ENCODE results near the gene SPATA20. TPM values are rescaled to one million over a fixed set of nuclear protein-coding genes. Genes with fewer than 3 reads are reported as not detected.

The SPATA20 gene
- total RNA-seq, 1 donor from 2014 or later, result 43.6 TPM

GRCh38 chr17:50560185-50560824 lies 13.3 kb downstream of the SPATA20 start, which contains the start of gene CACNA1G:
Gene CACNA1G (plus strand): TSS chr17:50560715. CDS start chr17:50561460, 745 bp downstream.
- peak; percentile 75 for DNase-seq

GRCh38 chr17:50560931-50561745 lies 14.2 kb downstream of the SPATA20 start:
- no peak for DNase-seq

- no peak for DNase-seq
These were observed 14.8 kb downstream of the SPATA20 start for GRCh38 chr17:50561746-50562141.

GRCh38 chr17:50562242-50563091 lies 15.5 kb downstream of the SPATA20 start:
- no peak for DNase-seq

GRCh38 chr17:50563092-50563511 lies 16.1 kb downstream of the SPATA20 start:
- DNase-seq, result no peak

- DNase-seq, result peak; percentile 20
These were observed 17.9 kb downstream of the SPATA20 start for GRCh38 chr17:50564916-50565315.

- peak; percentile 16 for DNase-seq
These were observed 18.7 kb downstream of the SPATA20 start for GRCh38 chr17:50565402-50566350.

GRCh38 chr17:50566886-50567285 lies 19.9 kb downstream of the SPATA20 start:
- no peak for DNase-seq

GRCh38 chr17:50568659-50569058 lies 21.7 kb downstream of the SPATA20 start:
- no peak for DNase-seq

- DNase-seq, result no peak
These were observed 22.6 kb downstream of the SPATA20 start for GRCh38 chr17:50569592-50569991.

- DNase-seq, result no peak
These were observed 23.1 kb downstream of the SPATA20 start for GRCh38 chr17:50570032-50570431.

- no peak for DNase-seq
These were observed 23.6 kb downstream of the SPATA20 start for GRCh38 chr17:50570528-50570927.

- DNase-seq, result no peak
These were observed 24.7 kb downstream of the SPATA20 start for GRCh38 chr17:50571681-50572080.

GRCh38 chr17:50572541-50572940 lies 25.6 kb downstream of the SPATA20 start:
- DNase-seq, result no peak

- DNase-seq, result no peak
These were observed 27.1 kb downstream of the SPATA20 start for GRCh38 chr17:50573866-50574611.

- DNase-seq, result no peak
These were observed 28.7 kb downstream of the SPATA20 start for GRCh38 chr17:50575581-50576210.

GRCh38 chr17:50576864-50577263 lies 29.9 kb downstream of the SPATA20 start:
- DNase-seq, result no peak

- DNase-seq, result no peak
These were observed 30.5 kb downstream of the SPATA20 start for GRCh38 chr17:50577451-50577954.

- DNase-seq, result no peak
These were observed 31.2 kb downstream of the SPATA20 start for GRCh38 chr17:50578173-50578572.

GRCh38 chr17:50579399-50579798 lies 32.4 kb downstream of the SPATA20 start:
- no peak for DNase-seq
